T-helper 17 cell (primary cell): Measurements from ENCODE around the gene TMEM191C. TPM values are rescaled to one million over a fixed set of nuclear protein-coding genes. Genes with fewer than 3 reads are reported as not detected.
"Not testable (repeated sequence)": the region's sequence is repeated elsewhere in the genome, so short reads cannot be mapped to it uniquely, and the experiment has no call there.

Experiments used
- ATAC-seq: fragments of 150-1000 bp; cut with Tn5 transposase; 2 replicates; pipeline ENCODE4 v1.10.0; 2021; ENCODE audit warnings: mild to moderate bottlenecking, moderate library complexity
- DNase-seq, 3 donors: peaks; one replicate each; pipeline versions ENCODE4 v3.0.0 to v3.0.0-alpha.2; 2020 to 2021
- H3K9me3 ChIP-seq: one replicate; pipeline ENCODE4 v1.7.0; 2013; ENCODE audit warnings: low read length, mild to moderate bottlenecking; ENCODE audit not compliant: control insufficient read depth, poor library complexity, severe bottlenecking
- H3K27ac Mint-ChIP-seq: one replicate; pipeline ENCODE4 v1.8.0; 2022; ENCODE audit warnings: mild to moderate bottlenecking, moderate library complexity, mixed read lengths
- H3K27me3 Mint-ChIP-seq: one replicate; pipeline ENCODE4 v1.8.0; 2022; ENCODE audit warnings: mixed read lengths
- H3K36me3 Mint-ChIP-seq: one replicate; pipeline ENCODE4 v1.8.0; 2022; ENCODE audit warnings: low read depth, mixed read lengths
- H3K4me1 Mint-ChIP-seq: one replicate; pipeline ENCODE4 v1.8.0; 2022; ENCODE audit warnings: mild to moderate bottlenecking, mixed read lengths
- H3K4me3 Mint-ChIP-seq: one replicate; pipeline ENCODE4 v1.8.0; 2022; ENCODE audit warnings: mild to moderate bottlenecking, moderate library complexity, mixed read lengths
- total RNA-seq, 4 donors: library from RNA in 2 of 4; stranded (reverse) in 2 of 4; gene quantifications; one replicate each; pipeline ENCODE4 v1.2.3 and lab custom pipeline; 2022 to 2026

The TMEM191C gene
- total RNA-seq, 2 donors from 2014 or later, result 2.0 to 3.4 TPM

GRCh38 chr22:21472984-21473383 is 5.8 kb downstream of the TMEM191C start:
- H3K36me3 Mint-ChIP-seq, H3K9me3 ChIP-seq, DNase-seq, H3K27me3 Mint-ChIP-seq, H3K4me3 Mint-ChIP-seq, H3K27ac Mint-ChIP-seq, H3K4me1 Mint-ChIP-seq, ATAC-seq: not testable (repeated sequence)

DNA sequence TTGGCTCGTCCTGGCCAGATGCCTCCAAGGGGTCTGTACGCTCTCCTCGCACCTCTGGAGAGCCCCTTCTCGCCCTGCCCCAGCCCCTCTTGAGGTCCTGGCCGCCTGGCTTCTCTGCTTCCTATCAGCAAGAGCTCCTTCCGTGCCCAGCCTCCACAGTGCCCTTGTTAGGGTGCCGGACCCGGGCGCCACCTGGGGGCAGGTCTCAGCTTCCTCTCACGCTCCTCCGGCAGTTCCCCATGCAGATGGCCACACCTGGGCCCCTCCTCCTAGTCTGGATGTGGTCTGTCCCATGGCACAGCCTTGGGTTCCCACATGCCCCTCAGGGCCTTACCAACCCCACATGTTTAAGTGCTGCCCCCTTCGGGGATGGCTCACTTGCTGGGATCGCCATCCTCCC is 6.5 kb downstream of the TMEM191C start:
- not testable (repeated sequence) for H3K36me3 Mint-ChIP-seq, H3K27ac Mint-ChIP-seq, H3K9me3 ChIP-seq, H3K4me1 Mint-ChIP-seq, H3K27me3 Mint-ChIP-seq, DNase-seq, ATAC-seq, H3K4me3 Mint-ChIP-seq

DNA sequence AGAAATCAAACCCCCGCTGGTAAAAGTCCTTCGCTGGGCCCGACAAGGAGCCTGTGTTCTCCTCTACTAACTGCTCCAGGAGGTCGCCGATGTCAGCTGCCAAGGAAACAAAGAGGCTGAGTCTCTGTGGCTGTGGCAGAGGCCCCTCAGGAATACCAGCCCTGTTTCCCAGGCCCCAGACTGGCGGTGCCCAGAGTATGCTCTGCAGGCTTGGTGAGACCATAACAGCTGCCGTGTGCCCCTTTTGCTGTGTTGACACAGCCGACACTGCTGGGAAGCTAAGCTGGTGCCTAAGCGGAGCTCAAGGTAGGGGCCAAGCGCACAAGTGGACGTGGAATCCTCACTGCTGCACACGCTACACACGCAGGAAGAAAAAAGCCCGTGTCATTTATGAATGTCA is 16.9 kb downstream of the TMEM191C start:
- H3K4me1 Mint-ChIP-seq, H3K36me3 Mint-ChIP-seq, ATAC-seq, H3K27me3 Mint-ChIP-seq, H3K27ac Mint-ChIP-seq, H3K4me3 Mint-ChIP-seq, DNase-seq, H3K9me3 ChIP-seq: not testable (repeated sequence)

DNA sequence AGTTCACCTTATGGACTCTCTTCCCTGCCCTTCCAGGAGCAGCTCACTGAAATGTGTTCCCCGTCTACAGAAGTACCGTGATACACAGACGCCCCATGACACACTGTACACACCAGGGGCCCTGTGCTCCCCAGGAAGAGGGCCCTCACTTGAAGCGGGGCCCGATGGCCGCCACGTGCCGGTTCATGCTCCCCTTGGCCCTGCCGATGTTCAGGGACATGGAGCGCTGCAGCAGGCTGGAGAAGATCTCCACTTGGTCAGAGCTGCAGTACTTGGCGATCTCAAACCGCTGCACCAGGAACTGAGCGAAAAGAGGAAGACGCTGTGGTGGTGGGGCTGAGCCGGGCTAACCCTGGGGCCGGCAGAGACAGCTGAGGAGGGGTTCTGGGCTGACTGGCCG is 20.5 kb downstream of the TMEM191C start:
- not testable (repeated sequence) for H3K27ac Mint-ChIP-seq, H3K27me3 Mint-ChIP-seq, H3K4me1 Mint-ChIP-seq, H3K36me3 Mint-ChIP-seq, DNase-seq, H3K4me3 Mint-ChIP-seq, H3K9me3 ChIP-seq
- peak; percentile 28 for ATAC-seq

GRCh38 chr22:21489149-21489680 is 22.0 kb downstream of the TMEM191C start:
- H3K36me3 Mint-ChIP-seq, DNase-seq, H3K9me3 ChIP-seq, ATAC-seq, H3K4me3 Mint-ChIP-seq, H3K27ac Mint-ChIP-seq, H3K27me3 Mint-ChIP-seq, H3K4me1 Mint-ChIP-seq: not testable (repeated sequence)

GRCh38 chr22:21490556-21490955 is 23.4 kb downstream of the TMEM191C start:
- ATAC-seq, H3K4me3 Mint-ChIP-seq, H3K9me3 ChIP-seq, H3K36me3 Mint-ChIP-seq, H3K27me3 Mint-ChIP-seq, DNase-seq, H3K4me1 Mint-ChIP-seq, H3K27ac Mint-ChIP-seq: not testable (repeated sequence)

GRCh38 chr22:21492271-21492670 is 25.1 kb downstream of the TMEM191C start:
- not testable (repeated sequence) for ATAC-seq, H3K27me3 Mint-ChIP-seq, H3K27ac Mint-ChIP-seq, DNase-seq, H3K4me3 Mint-ChIP-seq, H3K9me3 ChIP-seq, H3K4me1 Mint-ChIP-seq, H3K36me3 Mint-ChIP-seq

- H3K27ac Mint-ChIP-seq, H3K36me3 Mint-ChIP-seq, ATAC-seq, H3K4me1 Mint-ChIP-seq, H3K4me3 Mint-ChIP-seq, H3K27me3 Mint-ChIP-seq, DNase-seq, H3K9me3 ChIP-seq: not testable (repeated sequence)
These were observed 26.9 kb downstream of the TMEM191C start for GRCh38 chr22:21493789-21494782.

DNA sequence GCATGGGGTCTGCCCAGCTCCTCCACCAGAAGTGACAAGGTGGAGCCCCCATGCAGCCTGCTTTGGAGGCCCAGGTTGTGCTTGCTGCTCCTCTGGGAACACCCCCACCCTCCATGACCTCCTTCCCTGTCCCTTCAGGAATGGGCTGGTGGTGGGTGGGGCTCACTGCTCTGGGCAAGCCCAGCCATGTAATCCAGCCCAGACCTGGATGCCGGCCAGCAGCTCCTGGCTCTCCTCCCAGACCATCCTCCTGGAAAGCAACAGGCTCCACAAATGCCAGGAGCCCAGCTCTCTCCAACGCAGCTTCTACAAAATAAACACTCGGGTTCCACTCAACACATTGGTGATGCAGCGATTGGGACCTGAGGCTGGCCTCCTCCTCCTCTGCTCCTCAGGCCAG is 30.8 kb downstream of the TMEM191C start:
- not testable (repeated sequence) for H3K4me1 Mint-ChIP-seq, H3K27me3 Mint-ChIP-seq

GRCh38 chr22:21498489-21498888 is 31.3 kb downstream of the TMEM191C start:
- not testable (repeated sequence) for H3K36me3 Mint-ChIP-seq, H3K4me1 Mint-ChIP-seq, H3K27me3 Mint-ChIP-seq, ATAC-seq, H3K9me3 ChIP-seq, H3K4me3 Mint-ChIP-seq, DNase-seq, H3K27ac Mint-ChIP-seq

More for the DNA sequence above, 30.8 kb downstream of the TMEM191C start:
- not testable (repeated sequence) for H3K4me3 Mint-ChIP-seq, H3K9me3 ChIP-seq, ATAC-seq, H3K36me3 Mint-ChIP-seq, H3K27ac Mint-ChIP-seq, DNase-seq

- H3K4me1 Mint-ChIP-seq, DNase-seq, H3K27me3 Mint-ChIP-seq, H3K4me3 Mint-ChIP-seq, H3K36me3 Mint-ChIP-seq, H3K9me3 ChIP-seq, H3K27ac Mint-ChIP-seq: not testable (repeated sequence)
- peak; percentile 91 for ATAC-seq
These were observed 32.7 kb downstream of the TMEM191C start for GRCh38 chr22:21499623-21500506.

- H3K36me3 Mint-ChIP-seq, H3K9me3 ChIP-seq, H3K27ac Mint-ChIP-seq, H3K4me1 Mint-ChIP-seq, H3K4me3 Mint-ChIP-seq, ATAC-seq, DNase-seq, H3K27me3 Mint-ChIP-seq: not testable (repeated sequence)
These were observed 43.2 kb downstream of the TMEM191C start for GRCh38 chr22:21510397-21510796.

DNA sequence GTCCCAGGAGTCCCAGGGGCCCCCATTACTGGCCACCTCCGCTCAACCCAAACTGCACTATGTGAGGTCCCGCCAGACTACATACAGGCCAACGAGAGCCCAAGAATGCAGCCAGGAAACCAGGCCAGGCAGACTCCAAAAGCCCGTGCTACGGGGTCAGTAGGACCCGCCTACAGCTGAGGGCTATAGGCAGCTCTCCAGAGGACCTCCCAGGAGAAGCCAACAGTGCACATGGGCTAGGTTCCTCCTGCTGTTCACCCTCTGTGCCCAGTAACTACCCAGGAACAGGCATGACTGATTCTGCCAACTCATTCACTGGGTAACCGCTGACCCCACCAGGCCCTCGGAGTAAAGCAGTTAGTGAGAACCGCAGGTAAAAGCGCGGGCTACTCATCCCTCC is 44.8 kb downstream of the TMEM191C start:
- H3K36me3 Mint-ChIP-seq, H3K27me3 Mint-ChIP-seq, H3K4me3 Mint-ChIP-seq, DNase-seq, H3K9me3 ChIP-seq, ATAC-seq, H3K27ac Mint-ChIP-seq, H3K4me1 Mint-ChIP-seq: not testable (repeated sequence)
